Kidney (tissue), 14 donors: Measurements from ENCODE around the gene MRPL22. TPM values are rescaled to one million over a fixed set of nuclear protein-coding genes. Genes with fewer than 3 reads are reported as not detected.
A peak's percentile ranks its signal among the peaks of the same experiment; 100 is the strongest.

Experiments used
- DNase-seq, 5 donors: peaks; one replicate each; pipeline ENCODE4 v3.0.0-alpha.2; 2013 to 2020
- FAIRE-seq: peaks from 2 replicates; lab custom pipeline; 2012; peaks lifted over from hg19 to GRCh38; lab: Jason Lieb, UNC
- H3K27ac ChIP-seq, 2 donors: one replicate each; pipeline ENCODE4 v1.7.0; 2013; ENCODE audit warnings: low read depth in 2 of 2, low read length in 2 of 2, inconsistent platforms in 1 of 2
- H3K27me3 ChIP-seq: one replicate; pipeline ENCODE4 v1.7.1; 2013; ENCODE audit warnings: low read length, inconsistent platforms; ENCODE audit not compliant: control insufficient read depth, insufficient read depth
- H3K36me3 ChIP-seq, 3 donors: one replicate each; pipeline versions ENCODE4 v1.7.0 to v1.7.1; 2013; ENCODE audit warnings: low read length in 3 of 3, control low read depth in 1 of 3, inconsistent platforms in 1 of 3; ENCODE audit not compliant: insufficient read depth in 3 of 3, control insufficient read depth in 2 of 3
- H3K4me1 ChIP-seq, 3 donors: one replicate each; pipeline versions ENCODE4 v1.7.0 to v1.7.1; 2013; ENCODE audit warnings: low read length in 3 of 3, inconsistent platforms in 1 of 3, low read depth in 1 of 3; ENCODE audit not compliant: control insufficient read depth in 2 of 3, insufficient read depth in 2 of 3
- H3K4me3 ChIP-seq, 3 donors: one replicate each; pipeline versions ENCODE4 v1.7.0 to v1.8.1; 2013; ENCODE audit warnings: low read length in 3 of 3, control low read depth in 1 of 3, inconsistent platforms in 1 of 3
- H3K9ac ChIP-seq, 3 donors: one replicate each; pipeline versions ENCODE4 v1.7.0 to v1.7.1; 2013; ENCODE audit warnings: low read length in 3 of 3, control low read depth in 1 of 3, inconsistent platforms in 1 of 3
- H3K9me3 ChIP-seq, 3 donors: one replicate each; pipeline versions ENCODE4 v1.7.0 to v1.7.1; 2013; ENCODE audit warnings: low read length in 3 of 3, control low read depth in 1 of 3, inconsistent platforms in 1 of 3; ENCODE audit not compliant: control insufficient read depth in 2 of 3, insufficient read depth in 1 of 3
- CTCF ChIP-seq: IDR thresholded peaks from 3 replicates; pipeline ENCODE4 v1.5.1; 2012; ENCODE audit warnings: mild to moderate bottlenecking, moderate library complexity, borderline replicate concordance; ENCODE audit not compliant: insufficient read depth; ENCODE audit errors: extremely low read depth
- intact Hi-C: fragments of 100-400 bp; cut with DNase I; formaldehyde crosslinking; loops from one replicate; pipeline ENCODE4 v1.11.1; 2022
- polyA plus RNA-seq: library from polyadenylated mRNA; stranded (reverse); fragments of 350-450 nt; fragmentation: Illumina TruSeq; extraction: RNeasy Lipid Tissue Mini Kit (QIAGEN cat#74804); gene quantifications from one replicate; pipeline ENCODE4 v1.2.3, GENCODE V29; 2014; ENCODE audit warnings: low read depth, low replicate concordance; ENCODE audit not compliant: insufficient read depth
- total RNA-seq: library from RNA; stranded (reverse); fragmentation: NEBNext Ultra II Directional; extraction: Animal tissue kit (Norgen Biotek cat#: 25700); gene quantifications from one replicate; pipeline ENCODE4 v1.2.1, GENCODE V29; 2021
- donor health status: control.
- donor health status: control.
- donor health status: control.
- donor health status: control.
- donor health status: control.
- donor health status: DM: yes; HTN: yes; CAD: no.
- donor health status: Normal renal cell carcinoma (clear cell type).

MRPL22 gene
- total and polyA plus RNA-seq, 2 donors from 2014 or later, result 40.8 to 72.7 TPM

- intact Hi-C loops, result no loop called here
- no peaks in the 10 kb centered on the region for H3K9me3 ChIP-seq
- FAIRE-seq, result peak; percentile 64
- H3K4me3 ChIP-seq, result no peak overlapping the region
- no peak overlapping the region for H3K9ac ChIP-seq
- H3K27ac ChIP-seq, result no peak overlapping the region
- H3K27me3 ChIP-seq, result no peaks in the 10 kb centered on the region
- TF ChIP-seq CTCF, result peak; percentile 52
- DNase-seq, result peak in 1 of 5 donors; percentile 30
- H3K4me1 ChIP-seq, result peaks cover 0 to 8% (median 5%) of the 10 kb centered on the region in 3 donors
- H3K36me3 ChIP-seq, result no peaks in the 10 kb centered on the region
Observed at GRCh38 chr5:154945695-154946301, 4.9 kb downstream of the MRPL22 start.

GRCh38 chr5:154947778-154948177 is 6.9 kb downstream of the MRPL22 start:
- peaks cover 0 to under 1% (median 0%) of the 10 kb centered on the region in 3 donors for H3K4me1 ChIP-seq
- no peak for DNase-seq
- H3K4me3 ChIP-seq, result no peak overlapping the region
- no peak for TF ChIP-seq CTCF
- H3K36me3 ChIP-seq, result no peaks in the 10 kb centered on the region
- H3K9me3 ChIP-seq, result no peaks in the 10 kb centered on the region
- H3K27ac ChIP-seq, result no peak overlapping the region
- no peaks in the 10 kb centered on the region for H3K27me3 ChIP-seq
- FAIRE-seq, result no peak
- H3K9ac ChIP-seq, result no peak overlapping the region
- intact Hi-C loops, result no loop called here

GRCh38 chr5:154948313-154948712 is 7.4 kb downstream of the MRPL22 start:
- Histone ChIP-seq H3K9ac (no peak overlapping the region), H3K27ac (no peak overlapping the region), H3K9me3 (no peaks in the 10 kb centered on the region), H3K4me1 (no peaks in the 10 kb centered on the region), H3K4me3 (no peak overlapping the region), H3K36me3 (no peaks in the 10 kb centered on the region), H3K27me3 (no peaks in the 10 kb centered on the region)
- TF ChIP-seq CTCF, result no peak
- DNase-seq, result no peak
- intact Hi-C loops, result no loop called here
- FAIRE-seq, result no peak

- intact Hi-C loops, result no loop called here
- TF ChIP-seq CTCF, result no peak
- FAIRE-seq (no peak), DNase-seq (no peak)
- Histone ChIP-seq H3K4me3 (no peak overlapping the region), H3K36me3 (no peaks in the 10 kb centered on the region), H3K9me3 (no peaks in the 10 kb centered on the region), H3K27me3 (no peaks in the 10 kb centered on the region), H3K9ac (no peak overlapping the region), H3K27ac (no peak overlapping the region), H3K4me1 (no peaks in the 10 kb centered on the region)
Observed at GRCh38 chr5:154949781-154950180, 8.9 kb downstream of the MRPL22 start.
